Thyroid gland (tissue), 4 donors: ENCODE results near the gene IMPA2. TPM values are rescaled to one million over a fixed set of nuclear protein-coding genes. Genes with fewer than 3 reads are reported as not detected.

ENCODE experiments used
- DNase-seq, 2 donors: peaks; one replicate each; pipeline ENCODE4 v3.0.0-alpha.2; 2019
- H3K27ac ChIP-seq, 3 donors: fragments of 200-600 bp; sonication (generic); 1 replicate in 2 of 3; 2 replicates in 1 of 3; pipeline ENCODE4 v1.5.1; 2016 to 2019; ENCODE audit warnings: mild to moderate bottlenecking in 1 of 3, moderate library complexity in 1 of 3
- H3K27me3 ChIP-seq: fragments of 200-600 bp; sonication (generic); one replicate; pipeline ENCODE4 v1.5.1; 2019
- H3K36me3 ChIP-seq, 2 donors: fragments of 200-600 bp; sonication (generic); one replicate each; pipeline ENCODE4 v1.5.1; 2016 to 2019
- H3K4me1 ChIP-seq, 2 donors: fragments of 200-600 bp; sonication (generic); one replicate each; pipeline ENCODE4 v1.5.1; 2017 to 2019
- H3K4me3 ChIP-seq, 3 donors: fragments of 200-600 bp; sonication (generic); replicated peaks in 1 of 3; 1 replicate in 2 of 3; 2 replicates in 1 of 3; pipeline ENCODE4 v1.5.1; 2016; ENCODE audit warnings: mild to moderate bottlenecking in 1 of 3
- H3K9me3 ChIP-seq: fragments of 200-600 bp; sonication (generic); one replicate; pipeline ENCODE4 v1.5.1; 2017
- POLR2A ChIP-seq, 2 donors: fragments of 450-650 bp; IDR thresholded peaks; one replicate each; pipeline ENCODE4 v1.6.1; 2017; ENCODE audit warnings: antibody characterized with exemption in 2 of 2, mild to moderate bottlenecking in 2 of 2, moderate library complexity in 1 of 2
- WGBS, 2 donors: methylation state at CpG; one replicate each; pipeline ENCODE4 v1.1.5; 2017; 5-methylcytosine and 5-hydroxymethylcytosine counted together
- intact Hi-C: fragments of 100-400 bp; cut with DNase I; formaldehyde crosslinking; loops from one replicate; pipeline ENCODE4 v1.15.1; 2023
- total RNA-seq, 4 donors: library from RNA; depleted of rRNA; stranded (reverse); fragments of >200 nt; gene quantifications; one replicate each; pipeline ENCODE4 v1.2.3, GENCODE V29; 2016
- TF ChIP-seq, protein P1 (sequence below), 6 experiments: fragments of 200-600 bp in 3 of 6; fragments of 450-650 bp in 3 of 6; sonication (generic) in 3 of 6; IDR thresholded peaks; one replicate each; pipeline ENCODE4 v1.5.1; 2016 to 2019; ENCODE audit warnings: antibody characterized with exemption in 6 of 6, mild to moderate bottlenecking in 2 of 6, inconsistent platforms in 1 of 6, moderate library complexity in 1 of 6

The IMPA2 gene
- total RNA-seq, 4 donors from 2014 or later: 42.5 to 75.8 (median 54.3) TPM

DNA sequence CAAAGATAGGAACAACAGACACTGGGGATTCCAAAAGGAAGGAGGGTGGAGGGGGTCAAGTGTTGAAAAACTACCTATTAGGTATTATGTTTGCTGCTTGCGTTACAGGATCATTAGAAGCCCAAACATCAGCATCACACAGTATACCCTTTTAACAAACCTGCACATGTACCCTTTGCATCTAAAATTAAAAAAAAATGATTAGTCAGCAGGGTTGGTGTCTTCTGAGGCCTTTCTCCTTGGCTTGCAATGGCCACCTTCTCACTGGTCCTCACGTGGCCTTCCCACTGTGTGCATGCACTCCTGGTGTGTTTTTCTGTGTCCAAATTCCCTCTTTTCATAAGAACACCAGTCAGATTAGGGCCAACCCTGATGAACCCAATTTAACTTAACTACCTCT lies 5.6 kb upstream of the IMPA2 start:
- Histone ChIP-seq H3K9me3 (no peaks in the 10 kb centered on the region), H3K4me3 (no peak overlapping the region), H3K36me3 (no peaks in the 10 kb centered on the region), H3K27me3 (no peaks in the 10 kb centered on the region), H3K4me1 (peaks cover 3 to 7% of the 10 kb centered on the region in 2 donors), H3K27ac (no peak overlapping the region)
- WGBS, 2 donors: 91 to 92% methylated on average over 2 of the region's 2 CpGs
- intact Hi-C loops: no loop called here
- no peak for TF ChIP-seq POLR2A (IDR thresholded peaks at IDR 0.05)
- TF ChIP-seq, protein P1, sequence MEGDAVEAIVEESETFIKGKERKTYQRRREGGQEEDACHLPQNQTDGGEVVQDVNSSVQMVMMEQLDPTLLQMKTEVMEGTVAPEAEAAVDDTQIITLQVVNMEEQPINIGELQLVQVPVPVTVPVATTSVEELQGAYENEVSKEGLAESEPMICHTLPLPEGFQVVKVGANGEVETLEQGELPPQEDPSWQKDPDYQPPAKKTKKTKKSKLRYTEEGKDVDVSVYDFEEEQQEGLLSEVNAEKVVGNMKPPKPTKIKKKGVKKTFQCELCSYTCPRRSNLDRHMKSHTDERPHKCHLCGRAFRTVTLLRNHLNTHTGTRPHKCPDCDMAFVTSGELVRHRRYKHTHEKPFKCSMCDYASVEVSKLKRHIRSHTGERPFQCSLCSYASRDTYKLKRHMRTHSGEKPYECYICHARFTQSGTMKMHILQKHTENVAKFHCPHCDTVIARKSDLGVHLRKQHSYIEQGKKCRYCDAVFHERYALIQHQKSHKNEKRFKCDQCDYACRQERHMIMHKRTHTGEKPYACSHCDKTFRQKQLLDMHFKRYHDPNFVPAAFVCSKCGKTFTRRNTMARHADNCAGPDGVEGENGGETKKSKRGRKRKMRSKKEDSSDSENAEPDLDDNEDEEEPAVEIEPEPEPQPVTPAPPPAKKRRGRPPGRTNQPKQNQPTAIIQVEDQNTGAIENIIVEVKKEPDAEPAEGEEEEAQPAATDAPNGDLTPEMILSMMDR (IDR thresholded peaks at IDR 0.05): no peak
- no peak for DNase-seq

DNA sequence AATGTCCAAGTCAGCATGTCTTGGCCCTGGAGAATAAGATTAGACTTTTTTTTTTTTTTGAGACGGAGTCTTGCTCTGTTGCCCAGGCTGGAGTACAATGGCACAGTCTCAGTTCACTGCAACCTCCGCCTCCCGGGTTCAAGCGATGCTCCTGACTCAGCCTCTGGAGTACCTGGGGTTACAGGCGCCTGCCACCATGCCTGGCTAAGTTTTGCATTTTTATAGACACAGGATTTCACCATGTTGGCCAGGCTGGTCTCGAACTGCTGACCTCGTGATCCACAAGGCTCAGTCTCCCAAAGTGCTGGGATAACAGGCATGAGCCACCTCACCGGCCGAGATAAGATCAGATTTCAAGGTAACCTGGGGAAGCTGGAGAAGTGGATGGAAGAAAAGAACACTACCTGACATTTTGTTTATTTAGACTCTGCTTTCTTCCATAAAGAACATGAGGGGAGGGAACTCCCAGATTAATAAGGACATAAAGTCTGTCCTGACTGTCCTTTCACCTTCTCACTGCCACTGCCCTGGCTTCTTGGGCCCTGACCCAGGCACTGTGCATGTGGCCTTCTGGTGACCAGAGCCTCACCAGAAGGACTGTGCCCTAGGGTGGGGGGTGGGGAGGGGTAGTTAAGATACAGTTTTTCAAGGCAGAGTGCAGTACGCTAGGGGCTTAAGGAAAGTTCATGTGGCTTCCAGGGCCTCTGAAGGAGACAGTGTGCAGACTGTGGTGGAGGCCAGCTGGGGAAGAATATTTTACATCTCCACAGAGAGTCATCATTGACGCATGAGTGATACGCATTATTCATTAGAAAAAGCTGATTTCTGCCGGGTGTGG lies 4.8 kb upstream of the IMPA2 start:
- H3K36me3 ChIP-seq: no peaks in the 10 kb centered on the region
- no peak for DNase-seq
- TF ChIP-seq, protein P1 (IDR thresholded peaks at IDR 0.05): no peak
- no peak for TF ChIP-seq POLR2A (IDR thresholded peaks at IDR 0.05)
- peak overlapping the region in 1 of 3 donors; percentile 39 for H3K27ac ChIP-seq
- H3K27me3 ChIP-seq: no peaks in the 10 kb centered on the region
- no peak overlapping the region for H3K4me3 ChIP-seq
- intact Hi-C loops: no loop called here
- peaks cover 3 to 7% of the 10 kb centered on the region in 2 donors for H3K4me1 ChIP-seq
- no peaks in the 10 kb centered on the region for H3K9me3 ChIP-seq
- 81 to 83% methylated on average over 13 of the region's 13 CpGs for WGBS, 2 donors

DNA sequence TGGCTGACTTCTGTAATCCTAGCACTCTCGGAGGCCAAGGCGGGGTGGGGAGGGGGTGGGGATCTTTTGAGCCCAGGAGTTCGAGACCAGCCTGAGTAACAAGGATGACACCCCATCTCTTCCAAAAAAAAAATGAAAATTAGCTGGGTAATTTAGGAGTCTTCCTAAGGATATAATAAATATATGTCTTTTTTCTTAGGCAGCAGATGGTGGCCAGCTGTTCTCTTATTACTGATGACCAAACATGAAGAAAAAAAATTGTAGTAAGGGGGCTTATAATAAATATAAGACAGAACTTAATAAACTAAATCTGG lies 4.2 kb upstream of the IMPA2 start:
- Histone ChIP-seq H3K27ac (no peak overlapping the region), H3K36me3 (no peaks in the 10 kb centered on the region)

DNA sequence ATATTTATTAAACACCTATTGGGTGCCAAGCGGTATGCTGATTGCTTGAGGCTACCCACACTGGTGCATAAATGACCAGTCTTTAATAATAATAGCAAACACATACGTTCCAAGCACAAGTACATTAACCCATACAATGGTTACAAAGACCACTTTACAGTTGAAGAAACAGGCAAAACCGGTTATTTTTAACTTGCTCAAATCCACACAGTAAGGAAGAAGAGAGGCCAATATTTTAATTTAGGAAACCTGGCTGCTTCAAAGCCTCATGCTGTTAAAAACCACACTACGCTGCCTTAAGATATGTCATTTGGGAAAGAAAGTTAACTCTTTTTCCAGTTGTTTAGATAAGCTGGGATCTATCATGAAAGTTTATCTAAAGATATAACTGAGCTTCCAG lies 2.4 kb upstream of the IMPA2 start:
- Histone ChIP-seq H3K36me3 (no peaks in the 10 kb centered on the region), H3K9me3 (no peaks in the 10 kb centered on the region), H3K4me1 (peaks cover 8 to 26% of the 10 kb centered on the region in 2 donors), H3K27ac (no peak overlapping the region), H3K27me3 (no peaks in the 10 kb centered on the region), H3K4me3 (no peak overlapping the region)
- no peak for TF ChIP-seq POLR2A (IDR thresholded peaks at IDR 0.05)
- TF ChIP-seq, protein P1 (IDR thresholded peaks at IDR 0.05): no peak
- DNase-seq: no peak
- intact Hi-C loops: no loop called here
- 62 to 69% methylated on average over 4 of the region's 4 CpGs for WGBS, 2 donors

More for the DNA sequence above, 4.2 kb upstream of the IMPA2 start:
- peaks cover 3 to 8% of the 10 kb centered on the region in 2 donors for H3K4me1 ChIP-seq
- H3K27me3 ChIP-seq: no peaks in the 10 kb centered on the region
- TF ChIP-seq POLR2A (IDR thresholded peaks at IDR 0.05): no peak
- TF ChIP-seq, protein P1 (IDR thresholded peaks at IDR 0.05): no peak
- intact Hi-C loops: no loop called here
- H3K9me3 ChIP-seq: no peaks in the 10 kb centered on the region
- WGBS, 2 donors: 80 to 83% methylated on average over 3 of the region's 3 CpGs
- DNase-seq: no peak
- no peak overlapping the region for H3K4me3 ChIP-seq

DNA sequence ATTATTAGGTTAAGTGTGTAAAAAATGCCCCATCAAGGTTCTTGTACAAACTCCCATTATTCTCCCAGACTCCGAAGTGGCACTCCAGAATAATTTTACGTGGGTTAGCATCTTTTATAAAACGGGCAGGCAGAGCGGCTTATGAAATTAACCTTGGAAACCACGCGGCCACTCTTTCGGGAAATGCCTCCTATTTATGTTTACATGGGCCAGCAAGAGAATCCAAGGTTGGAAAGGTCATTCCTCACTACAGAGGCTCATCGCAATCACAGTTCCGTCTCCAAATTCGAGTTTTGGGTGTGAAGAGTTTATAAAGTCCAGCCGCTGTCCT lies 1.2 kb upstream of the IMPA2 start:
- no peak for DNase-seq
- Histone ChIP-seq H3K4me1 (peaks cover 8 to 29% of the 10 kb centered on the region in 2 donors), H3K27me3 (no peaks in the 10 kb centered on the region), H3K9me3 (no peaks in the 10 kb centered on the region), H3K36me3 (no peaks in the 10 kb centered on the region), H3K4me3 (peak overlapping the region in 2 of 3 donors; percentile 10 to 77), H3K27ac (peak overlapping the region; percentile 89 to 95 (median 93))
- intact Hi-C loops: no loop called here
- 16% methylated on average over 10 to 11 of the region's 11 CpGs for WGBS, 2 donors
- TF ChIP-seq POLR2A (IDR thresholded peaks at IDR 0.05): no peak
